ENCODE data around the gene TRIM45. TPM values are rescaled to one million over a fixed set of nuclear protein-coding genes. Genes with fewer than 3 reads are reported as not detected.
"Not testable (repeated sequence)": the region's sequence is repeated elsewhere in the genome, so short reads cannot be mapped to it uniquely, and the experiment has no call there.

The TRIM45 gene
- total RNA-seq, 4 donors from 2014 or later, result 0.60 to 2.0 (median 0.87) TPM

- TF ChIP-seq CTCF (IDR thresholded peaks at IDR 0.05), result no peak
- DNase-seq (ENCODE audit: low spot score), result peak; percentile 24
- peak; percentile 57 for ATAC-seq (ENCODE audit: low FRiP score)
Measured at GRCh38 chr1:117120774-117121588, 568 bp downstream of the TRIM45 start.

- not testable (repeated sequence) for DNase-seq (ENCODE audit: low spot score); ATAC-seq (ENCODE audit: low FRiP score)
Measured at GRCh38 chr1:117119144-117119543, 2.4 kb downstream of the TRIM45 start.

GRCh38 chr1:117118137-117118536, 3.4 kb downstream of the TRIM45 start:
- TF ChIP-seq CTCF (IDR thresholded peaks at IDR 0.05), result no peak
- ATAC-seq (ENCODE audit: low FRiP score) (no peak), DNase-seq (ENCODE audit: low spot score) (no peak)

GRCh38 chr1:117117697-117118096, 3.9 kb downstream of the TRIM45 start:
- TF ChIP-seq CTCF (IDR thresholded peaks at IDR 0.05), result no peak
- ATAC-seq (ENCODE audit: low FRiP score) (no peak), DNase-seq (ENCODE audit: low spot score) (no peak)

GRCh38 chr1:117116784-117117130, 4.8 kb downstream of the TRIM45 start:
- DNase-seq (ENCODE audit: low spot score) (no peak), ATAC-seq (ENCODE audit: low FRiP score) (no peak)
- TF ChIP-seq CTCF (IDR thresholded peaks at IDR 0.05), result no peak

GRCh38 chr1:117116090-117116783, 5.3 kb downstream of the TRIM45 start:
- no peak for DNase-seq (ENCODE audit: low spot score)
- ATAC-seq (ENCODE audit: low FRiP score), result no peak
- no peak for TF ChIP-seq CTCF (IDR thresholded peaks at IDR 0.05)

GRCh38 chr1:117114877-117115276, 6.7 kb downstream of the TRIM45 start:
- TF ChIP-seq CTCF (IDR thresholded peaks at IDR 0.05), result no peak
- no peak for DNase-seq (ENCODE audit: low spot score)
- no peak for ATAC-seq (ENCODE audit: low FRiP score)

Measured in omental fat pad (tissue), 4 donors.